ENCODE data around the gene CPNE5. TPM values are rescaled to one million over a fixed set of nuclear protein-coding genes. Genes with fewer than 3 reads are reported as not detected.

The CPNE5 gene
- total and polyA plus RNA-seq, 9 of the 15 experiments (the other 6 are each of a cell fraction or from before 2014, with no cell fraction given), result 0.14 to 1.0 (median 0.46) TPM; not detected in 2

- no peak overlapping the region for H3K4me2 ChIP-seq (ENCODE audit: insufficient read depth, low read length)
- H2AFZ ChIP-seq (ENCODE audit: low read depth, low read length), result no peak overlapping the region
- ChIA-PET POLR2A (interaction anchor here (0.5 to 2.1 kb wide), 10 partner anchors 10 to 303 kb away, joined by 3 to 10 read pairs (median 3); partner anchors contain the start of gene PPIL1), CTCF (ENCODE audit: low intra/inter-chr PET ratio) (interaction anchor here (0.5 to 1.1 kb wide), 3 partner anchors 16 to 204 kb away, joined by 3 to 4 read pairs (median 3); partner anchors contain the start of gene MTCH1)
- WGBS (ENCODE audit: insufficient coverage, low coverage, missing lambda C conversion rate), result 4% methylated on average over 8 of the region's 8 CpGs
- DNase-seq (ENCODE audit: extremely low read depth in 1 of 4, low spot score in 3 of 4) (no peak), ATAC-seq (no peak), FAIRE-seq (no peak)
- H3K9me1 ChIP-seq (ENCODE audit: control insufficient read depth, insufficient read depth, low read length), result no peaks in the 10 kb centered on the region
- no peaks in the 10 kb centered on the region for H3K9me3 ChIP-seq (replicated peaks; ENCODE audit: control insufficient read depth, insufficient read depth, low read depth, low read length)
- intact Hi-C loops (cut with micrococcal nuclease) (no loop called here), in situ Hi-C loops (cut with MboI) (no loop called here)
- H3K4me3 ChIP-seq, result no peak overlapping the region
- H3K79me2 ChIP-seq (ENCODE audit: control insufficient read depth, insufficient read depth, low read length), result no peaks in the 10 kb centered on the region
- BruUV-seq (replicated peaks), result no TSS peak
- H3K27me3 ChIP-seq (ENCODE audit: control insufficient read depth in 2 of 2, insufficient read depth in 2 of 2, low read length in 2 of 2), result peaks cover 34 to 42% of the 10 kb centered on the region in 2 experiments
- H3K27ac ChIP-seq (ENCODE audit: extremely low read depth, low read depth, low read length), result no peak overlapping the region
- no peaks in the 10 kb centered on the region for H4K20me1 ChIP-seq (replicated peaks; ENCODE audit: control insufficient read depth, insufficient read depth, low read length)
- no peaks in the 10 kb centered on the region for H3K36me3 ChIP-seq (ENCODE audit: control insufficient read depth, insufficient read depth, low read length)
- peaks cover 0 to 5% of the 10 kb centered on the region in 2 experiments; a peak in 2 of 5 replicates for H3K4me1 ChIP-seq (replicated peaks in 1 of 2; ENCODE audit: control insufficient read depth in 2 of 2, insufficient read depth in 2 of 2, low read length in 2 of 2)
- H3K9ac ChIP-seq (ENCODE audit: insufficient read depth in 1 of 2, low read depth in 2 of 2, low read length in 2 of 2), result no peak overlapping the region
- TF ChIP-seq PRDM10 (IDR thresholded peaks at IDR 0.05; ENCODE audit: partially characterized antibody), result no peak
- no peak for TF ChIP-seq KAT8 (IDR thresholded peaks at IDR 0.05; ENCODE audit: low read depth)
- no peak for TF ChIP-seq CBFA2T2 (conservative IDR thresholded peaks at IDR 0.05)
- no peak for TF ChIP-seq ZNF586 (CRISPR knock-in tag; conservative IDR thresholded peaks at IDR 0.05)
- no peak for TF ChIP-seq MYBL2 (IDR thresholded peaks at IDR 0.05; ENCODE audit: low read depth)
- no peak for TF ChIP-seq MYBL2 (CRISPR knock-in tag; IDR thresholded peaks at IDR 0.05; ENCODE audit: borderline replicate concordance)
- TF ChIP-seq E2F4 (CRISPR knock-in tag; IDR thresholded peaks at IDR 0.05; ENCODE audit: low read depth), result no peak
- no peak for TF ChIP-seq HDGF (IDR thresholded peaks at IDR 0.05)
- no peak for TF ChIP-seq SMC3 (conservative IDR thresholded peaks at IDR 0.05; ENCODE audit: insufficient read depth, low read depth, low read length)
Measured at GRCh38 chr6:36781669-36782068, 57.6 kb downstream of the CPNE5 start.
